CD4-positive, CD25-positive, alpha-beta regulatory T cell (primary cell): ENCODE data around the gene ABCC3. TPM values are rescaled to one million over a fixed set of nuclear protein-coding genes. Genes with fewer than 3 reads are reported as not detected.
A peak's percentile ranks its signal among the peaks of the same experiment; 100 is the strongest.

Source experiments
- ATAC-seq, 2 donors: fragments of 150-1000 bp; cut with Tn5 transposase; one replicate each; pipeline ENCODE4 v1.10.0; 2021; ENCODE audit warnings: low read depth in 2 of 2, moderate number of reproducible peaks in 2 of 2, moderate library complexity in 1 of 2
- DNase-seq, 3 donors: peaks; one replicate each; pipeline versions ENCODE4 v3.0.0 to v3.0.0-alpha.2; 2012 to 2022; ENCODE audit warnings: mixed read lengths in 1 of 3
- H3K27ac ChIP-seq: one replicate; pipeline ENCODE4 v1.7.0; 2013; ENCODE audit warnings: mild to moderate bottlenecking, low read length; ENCODE audit not compliant: insufficient read depth, poor library complexity, severe bottlenecking
- H3K27me3 ChIP-seq: one replicate; pipeline ENCODE4 v1.7.0; 2013; ENCODE audit warnings: low read length; ENCODE audit not compliant: control insufficient read depth, insufficient read depth
- H3K36me3 ChIP-seq: one replicate; pipeline ENCODE4 v1.7.0; 2013; ENCODE audit warnings: mild to moderate bottlenecking, low read length, moderate library complexity; ENCODE audit not compliant: control insufficient read depth, insufficient read depth
- H3K4me1 ChIP-seq: 2 replicates; pipeline ENCODE4 v1.7.0; 2013; ENCODE audit warnings: mild to moderate bottlenecking, low read length; ENCODE audit not compliant: insufficient read depth, control insufficient read depth, poor library complexity, severe bottlenecking
- H3K4me3 ChIP-seq: one replicate; pipeline ENCODE4 v1.7.0; 2013; ENCODE audit warnings: low read depth, mild to moderate bottlenecking, low read length, moderate library complexity
- H3K9me3 ChIP-seq, 2 experiments: 1 replicate in 1 of 2; 2 replicates in 1 of 2; pipeline ENCODE4 v1.7.0; 2013; ENCODE audit warnings: low read length in 2 of 2, mild to moderate bottlenecking in 1 of 2, moderate library complexity in 1 of 2; ENCODE audit not compliant: control insufficient read depth in 2 of 2
- H3K27ac Mint-ChIP-seq, 3 donors: one replicate each; pipeline ENCODE4 v1.8.0; 2020 to 2022; ENCODE audit warnings: mild to moderate bottlenecking in 3 of 3, mixed read lengths in 3 of 3, moderate library complexity in 2 of 3
- H3K27me3 Mint-ChIP-seq: one replicate; pipeline ENCODE4 v1.8.0; 2022; ENCODE audit warnings: mild to moderate bottlenecking, mixed read lengths
- H3K36me3 Mint-ChIP-seq: one replicate; pipeline ENCODE4 v1.8.0; 2020; ENCODE audit warnings: mixed read lengths
- H3K4me1 Mint-ChIP-seq, 4 donors: one replicate each; pipeline ENCODE4 v1.8.0; 2020 to 2022; ENCODE audit warnings: mixed read lengths in 4 of 4, mild to moderate bottlenecking in 1 of 4
- H3K4me3 Mint-ChIP-seq, 4 donors: one replicate each; pipeline ENCODE4 v1.8.0; 2020 to 2022; ENCODE audit warnings: mild to moderate bottlenecking in 4 of 4, mixed read lengths in 4 of 4, moderate library complexity in 3 of 4
- H3K9me3 Mint-ChIP-seq, 7 donors: one replicate each; pipeline ENCODE4 v1.8.0; 2020 to 2022; ENCODE audit warnings: mixed read lengths in 7 of 7, mild to moderate bottlenecking in 3 of 7, moderate library complexity in 2 of 7
- polyA plus RNA-seq, 4 donors: library from polyadenylated mRNA; unstranded; fragments of 300-500 nt; fragmentation: Illumina TruSeq; gene quantifications; one replicate each; pipeline ENCODE4 v1.2.3, GENCODE V29; 2021
- total RNA-seq: library from RNA; stranded (reverse); gene quantifications from one replicate; pipeline ENCODE4 v1.2.3, GENCODE V29; 2022

Gene ABCC3
- total and polyA plus RNA-seq, 5 donors from 2014 or later: 0.02 to 3.3 TPM; not detected in 3

- Mint-ChIP-seq H3K27me3 (no peaks in the 10 kb centered on the region), H3K4me1 (peaks cover 0 to 3% (median 0%) of the 10 kb centered on the region in 4 donors), H3K4me3 (no peak overlapping the region), H3K36me3 (no peaks in the 10 kb centered on the region), H3K27ac (peak overlapping the region in 1 of 3 donors; percentile 17), H3K9me3 (peaks cover 0 to 2% (median 0%) of the 10 kb centered on the region in 7 donors)
- no peak for ATAC-seq
- no peak for DNase-seq
- Histone ChIP-seq H3K27ac (no peak overlapping the region), H3K4me3 (no peak overlapping the region), H3K9me3 (no peaks in the 10 kb centered on the region), H3K4me1 (no peaks in the 10 kb centered on the region), H3K27me3 (no peaks in the 10 kb centered on the region), H3K36me3 (no peaks in the 10 kb centered on the region)
These were observed 34.3 kb downstream of the ABCC3 start for GRCh38 chr17:50668838-50669581.

- H3K4me3 Mint-ChIP-seq: no peak overlapping the region
- ATAC-seq: no peak
- H3K9me3 Mint-ChIP-seq: peaks cover 0 to 2% (median 0%) of the 10 kb centered on the region in 7 donors
- no peaks in the 10 kb centered on the region for H3K4me1 Mint-ChIP-seq
- Histone ChIP-seq H3K27me3 (no peaks in the 10 kb centered on the region), H3K36me3 (no peaks in the 10 kb centered on the region), H3K9me3 (no peaks in the 10 kb centered on the region), H3K4me3 (no peak overlapping the region), H3K4me1 (no peaks in the 10 kb centered on the region), H3K27ac (no peak overlapping the region)
- no peaks in the 10 kb centered on the region for H3K27me3 Mint-ChIP-seq
- DNase-seq: no peak
- H3K27ac Mint-ChIP-seq: no peak overlapping the region
- H3K36me3 Mint-ChIP-seq: no peaks in the 10 kb centered on the region
These were observed 37.4 kb downstream of the ABCC3 start for GRCh38 chr17:50672071-50672470.

- Mint-ChIP-seq H3K27ac (no peak overlapping the region), H3K9me3 (no peaks in the 10 kb centered on the region), H3K27me3 (no peaks in the 10 kb centered on the region), H3K36me3 (no peaks in the 10 kb centered on the region), H3K4me3 (no peak overlapping the region), H3K4me1 (no peaks in the 10 kb centered on the region)
- H3K36me3 ChIP-seq: no peaks in the 10 kb centered on the region
- no peak overlapping the region for H3K4me3 ChIP-seq
- ATAC-seq (no peak), DNase-seq (no peak)
- H3K4me1 ChIP-seq: no peaks in the 10 kb centered on the region
- no peak overlapping the region for H3K27ac ChIP-seq
- no peaks in the 10 kb centered on the region for H3K9me3 ChIP-seq
- H3K27me3 ChIP-seq: no peaks in the 10 kb centered on the region
These were observed 38.3 kb downstream of the ABCC3 start for GRCh38 chr17:50672831-50673551.

- DNase-seq (no peak), ATAC-seq (no peak)
- Histone ChIP-seq H3K9me3 (no peaks in the 10 kb centered on the region), H3K4me1 (no peaks in the 10 kb centered on the region), H3K27me3 (no peaks in the 10 kb centered on the region), H3K36me3 (no peaks in the 10 kb centered on the region), H3K27ac (no peak overlapping the region), H3K4me3 (no peak overlapping the region)
- Mint-ChIP-seq H3K4me1 (no peaks in the 10 kb centered on the region), H3K4me3 (no peak overlapping the region), H3K27me3 (no peaks in the 10 kb centered on the region), H3K27ac (no peak overlapping the region), H3K9me3 (no peaks in the 10 kb centered on the region), H3K36me3 (no peaks in the 10 kb centered on the region)
These were observed 40.5 kb downstream of the ABCC3 start for GRCh38 chr17:50675190-50675589.

GRCh38 chr17:50675627-50676026 is 40.9 kb downstream of the ABCC3 start:
- Mint-ChIP-seq H3K9me3 (no peaks in the 10 kb centered on the region), H3K36me3 (no peaks in the 10 kb centered on the region)

GRCh38 chr17:50676065-50676975 is 41.6 kb downstream of the ABCC3 start:
- no peak overlapping the region for H3K27ac ChIP-seq
- no peaks in the 10 kb centered on the region for H3K36me3 ChIP-seq
- Mint-ChIP-seq H3K9me3 (no peaks in the 10 kb centered on the region), H3K4me3 (no peak overlapping the region), H3K4me1 (peaks cover 0 to 3% (median 2%) of the 10 kb centered on the region in 4 donors), H3K27me3 (no peaks in the 10 kb centered on the region), H3K36me3 (no peaks in the 10 kb centered on the region), H3K27ac (no peak overlapping the region)
- ATAC-seq: no peak
- no peaks in the 10 kb centered on the region for H3K4me1 ChIP-seq
- no peaks in the 10 kb centered on the region for H3K9me3 ChIP-seq
- H3K4me3 ChIP-seq: no peak overlapping the region
- DNase-seq: no peak
- H3K27me3 ChIP-seq: no peaks in the 10 kb centered on the region

More at GRCh38 chr17:50675627-50676026, 40.9 kb downstream of the ABCC3 start:
- Mint-ChIP-seq H3K4me1 (no peaks in the 10 kb centered on the region), H3K27me3 (no peaks in the 10 kb centered on the region), H3K27ac (no peak overlapping the region), H3K4me3 (no peak overlapping the region)
- ATAC-seq (no peak), DNase-seq (no peak)
- Histone ChIP-seq H3K9me3 (no peaks in the 10 kb centered on the region), H3K4me1 (no peaks in the 10 kb centered on the region), H3K36me3 (no peaks in the 10 kb centered on the region), H3K27me3 (no peaks in the 10 kb centered on the region), H3K27ac (no peak overlapping the region), H3K4me3 (no peak overlapping the region)

GRCh38 chr17:50677851-50678375 is 43.2 kb downstream of the ABCC3 start:
- Mint-ChIP-seq H3K4me1 (peaks cover 0 to 7% (median 2%) of the 10 kb centered on the region in 4 donors), H3K27me3 (no peaks in the 10 kb centered on the region), H3K9me3 (no peaks in the 10 kb centered on the region), H3K27ac (no peak overlapping the region), H3K4me3 (no peak overlapping the region), H3K36me3 (no peaks in the 10 kb centered on the region)
- DNase-seq: no peak
- Histone ChIP-seq H3K27me3 (no peaks in the 10 kb centered on the region), H3K9me3 (no peaks in the 10 kb centered on the region), H3K4me3 (no peak overlapping the region), H3K27ac (no peak overlapping the region), H3K4me1 (no peaks in the 10 kb centered on the region), H3K36me3 (no peaks in the 10 kb centered on the region)
- ATAC-seq: no peak
